Cardiac muscle cell (in vitro differentiated cells and primary cell): ENCODE measurements around the gene SLC24A3. TPM values are rescaled to one million over a fixed set of nuclear protein-coding genes. Genes with fewer than 3 reads are reported as not detected.

Source experiments
- DNase-seq, 2 donors: peaks; one replicate each; pipeline versions ENCODE4 v3.0.0 to v3.0.0-alpha.2; 2010 to 2017; ENCODE audit warnings: low read depth in 1 of 2, low spot score in 1 of 2
- H3K27ac ChIP-seq: fragments of 200-600 bp; sonication (generic); 2 replicates; pipeline ENCODE4 v1.5.1; 2016
- H3K27me3 ChIP-seq: fragments of 200-600 bp; sonication (generic); 2 replicates; pipeline ENCODE4 v1.6.0; 2016; ENCODE audit warnings: control low read depth
- H3K36me3 ChIP-seq: fragments of 200-600 bp; sonication (generic); 2 replicates; pipeline ENCODE4 v1.5.1; 2016; ENCODE audit warnings: control low read depth
- H3K4me1 ChIP-seq: fragments of 200-600 bp; sonication (generic); 2 replicates; pipeline ENCODE4 v1.8.1; 2017; ENCODE audit warnings: low read depth, mild to moderate bottlenecking, mixed run types
- H3K4me3 ChIP-seq: fragments of 200-600 bp; sonication (generic); 2 replicates; pipeline ENCODE4 v1.5.1; 2016; ENCODE audit warnings: mild to moderate bottlenecking
- H3K9me3 ChIP-seq: fragments of 200-600 bp; sonication (generic); 2 replicates; pipeline ENCODE4 v1.5.1; 2017; ENCODE audit warnings: low read depth, mild to moderate bottlenecking, control low read depth
- CTCF ChIP-seq: IDR thresholded peaks from 2 replicates; pipeline ENCODE4 v1.5.1; 2012; ENCODE audit warnings: low read depth, mild to moderate bottlenecking, low read length
- polyA plus RNA-seq: library from polyadenylated mRNA; unstranded; fragments of >200 nt; fragmentation: Nextera tagmentation; extraction: Ambion mirVana; gene quantifications from 2 replicates; pipeline ENCODE4 v1.2.1, GENCODE V29; 2016
- total RNA-seq: library from RNA; depleted of rRNA; stranded (reverse); fragments of >200 nt; gene quantifications from 2 replicates; pipeline ENCODE4 v1.2.3, GENCODE V29; 2016

SLC24A3 gene
- total and polyA plus RNA-seq, 2 experiments from 2014 or later, result 1.6 to 1.7 TPM

GRCh38 chr20:19448632-19449031 is 236.2 kb downstream of the SLC24A3 start:
- H3K27ac ChIP-seq, result no peak overlapping the region
- H3K27me3 ChIP-seq, result no peaks in the 10 kb centered on the region
- H3K36me3 ChIP-seq, result no peaks in the 10 kb centered on the region
- DNase-seq, result no peak
- TF ChIP-seq CTCF, result no peak
- H3K4me3 ChIP-seq, result no peak overlapping the region
- H3K4me1 ChIP-seq, result peaks cover 11% of the 10 kb centered on the region
- no peaks in the 10 kb centered on the region for H3K9me3 ChIP-seq

- Histone ChIP-seq H3K9me3 (no peaks in the 10 kb centered on the region), H3K27me3 (no peaks in the 10 kb centered on the region), H3K27ac (no peak overlapping the region), H3K4me3 (no peak overlapping the region), H3K36me3 (no peaks in the 10 kb centered on the region), H3K4me1 (peaks cover 11% of the 10 kb centered on the region)
- no peak for TF ChIP-seq CTCF
- no peak for DNase-seq
Measured at GRCh38 chr20:19449051-19449450, 236.6 kb downstream of the SLC24A3 start.

GRCh38 chr20:19451231-19451922 is 238.9 kb downstream of the SLC24A3 start:
- no peak for DNase-seq
- TF ChIP-seq CTCF, result no peak
- Histone ChIP-seq H3K9me3 (no peaks in the 10 kb centered on the region), H3K36me3 (no peaks in the 10 kb centered on the region), H3K4me1 (peaks cover 11% of the 10 kb centered on the region), H3K27ac (peak overlapping the region; percentile 69), H3K27me3 (no peaks in the 10 kb centered on the region), H3K4me3 (no peak overlapping the region)

GRCh38 chr20:19451923-19452295 is 239.5 kb downstream of the SLC24A3 start:
- Histone ChIP-seq H3K36me3 (no peaks in the 10 kb centered on the region), H3K4me3 (no peak overlapping the region), H3K4me1 (peaks cover 11% of the 10 kb centered on the region), H3K27ac (peak overlapping the region; percentile 69), H3K27me3 (no peaks in the 10 kb centered on the region), H3K9me3 (no peaks in the 10 kb centered on the region)
- TF ChIP-seq CTCF, result no peak
- DNase-seq, result peak in 1 of 2 donors; percentile 25

GRCh38 chr20:19453410-19453809 is 241.0 kb downstream of the SLC24A3 start:
- H3K36me3 ChIP-seq, result no peaks in the 10 kb centered on the region
- DNase-seq, result no peak
- H3K9me3 ChIP-seq, result no peaks in the 10 kb centered on the region
- no peaks in the 10 kb centered on the region for H3K27me3 ChIP-seq
- H3K4me1 ChIP-seq, result peaks cover 11% of the 10 kb centered on the region
- TF ChIP-seq CTCF, result no peak
- H3K27ac ChIP-seq, result no peak overlapping the region
- H3K4me3 ChIP-seq, result no peak overlapping the region
